ENCODE data around the gene WTAP.
"Not testable (repeated sequence)": the region's sequence is repeated elsewhere in the genome, so short reads cannot be mapped to it uniquely, and the experiment has no call there.

Gene WTAP

GRCh38 chr6:159700970-159701369 is 26.3 kb upstream of the WTAP start:
- ChIA-PET CTCF (no interaction called here), POLR2A (interaction anchor here (1.7 to 2.4 kb wide), 2 partner anchors 26 kb away, joined by 6 to 10 read pairs; partner anchors contain the start of gene WTAP)
- no peak for DNase-seq (ENCODE audit: extremely low spot score)

GRCh38 chr6:159701413-159701999 is 25.8 kb upstream of the WTAP start:
- POLR2A ChIA-PET: interaction anchor here (1.2 to 1.7 kb wide), 4 partner anchors 9 to 88 kb away, joined by 3 to 6 read pairs (median 4); partner anchors contain the start of genes MRPL18, SOD2, TCP1 and WTAP
- DNase-seq (ENCODE audit: extremely low spot score): peak; percentile 25
- TF ChIP-seq NFRKB (IDR thresholded peaks at IDR 0.05): no peak
- TF ChIP-seq ZNF384 (IDR thresholded peaks at IDR 0.05): peak; percentile 91
- no peak for TF ChIP-seq SP1 (IDR thresholded peaks at IDR 0.05)
- CTCF ChIA-PET: no interaction called here

More at GRCh38 chr6:159700970-159701369, 26.3 kb upstream of the WTAP start:
- TF ChIP-seq SP1 (IDR thresholded peaks at IDR 0.05) (no peak), PKNOX1 (IDR thresholded peaks at IDR 0.05) (no peak), NFRKB (IDR thresholded peaks at IDR 0.05) (no peak), HDGF (IDR thresholded peaks at IDR 0.05; ENCODE audit: borderline replicate concordance) (no peak), FOXA1 (IDR thresholded peaks at IDR 0.05) (no peak), ZNF384 (IDR thresholded peaks at IDR 0.05) (no peak), SUZ12 (IDR thresholded peaks at IDR 0.05) (no peak)

GRCh38 chr6:159710603-159711002 is 16.7 kb upstream of the WTAP start:
- DNase-seq (ENCODE audit: extremely low spot score); CTCF ChIA-PET; POLR2A ChIA-PET: not testable (repeated sequence)

- CTCF ChIA-PET; DNase-seq (ENCODE audit: extremely low spot score): not testable (repeated sequence)
- POLR2A ChIA-PET: interaction anchor here (1.1 to 1.8 kb wide), 2 partner anchors 13 to 14 kb away, joined by 4 to 7 read pairs; partner anchors contain the start of gene WTAP
Measured at GRCh38 chr6:159712389-159712788, 14.9 kb upstream of the WTAP start.

- TF ChIP-seq ARNT (IDR thresholded peaks at IDR 0.05) (no peak), ZNF384 (IDR thresholded peaks at IDR 0.05) (no peak), HDGF (IDR thresholded peaks at IDR 0.05; ENCODE audit: borderline replicate concordance) (no peak), SP1 (IDR thresholded peaks at IDR 0.05) (no peak), FOXA1 (IDR thresholded peaks at IDR 0.05) (no peak), FOXK2 (IDR thresholded peaks at IDR 0.05) (no peak), PKNOX1 (IDR thresholded peaks at IDR 0.05) (no peak), NFRKB (IDR thresholded peaks at IDR 0.05) (no peak), LEF1 (IDR thresholded peaks at IDR 0.05; ENCODE audit: borderline replicate concordance) (no peak), ELF4 (IDR thresholded peaks at IDR 0.05) (no peak), SUZ12 (IDR thresholded peaks at IDR 0.05) (no peak), FOXM1 (IDR thresholded peaks at IDR 0.05; ENCODE audit: borderline replicate concordance) (no peak), CTBP1 (IDR thresholded peaks at IDR 0.05; ENCODE audit: borderline replicate concordance) (no peak), L3MBTL2 (conservative IDR thresholded peaks at IDR 0.05) (no peak), TARDBP (IDR thresholded peaks at IDR 0.05) (no peak), BHLHE40 (IDR thresholded peaks at IDR 0.05; ENCODE audit: borderline replicate concordance) (no peak)
- ChIA-PET POLR2A (interaction anchor here (1.8 kb wide), 1 partner anchor 13 kb away, joined by 7 read pairs; the partner anchor contains the start of gene WTAP), CTCF (no interaction called here)
- no peak for DNase-seq (ENCODE audit: extremely low spot score)
Measured at GRCh38 chr6:159713984-159714383, 13.3 kb upstream of the WTAP start.

- TF ChIP-seq L3MBTL2 (conservative IDR thresholded peaks at IDR 0.05) (no peak), PKNOX1 (IDR thresholded peaks at IDR 0.05) (no peak), ZNF384 (IDR thresholded peaks at IDR 0.05) (no peak), FOXM1 (IDR thresholded peaks at IDR 0.05; ENCODE audit: borderline replicate concordance) (no peak), SP1 (IDR thresholded peaks at IDR 0.05) (no peak), ARNT (IDR thresholded peaks at IDR 0.05) (no peak), NFRKB (IDR thresholded peaks at IDR 0.05) (no peak), HDGF (IDR thresholded peaks at IDR 0.05; ENCODE audit: borderline replicate concordance) (no peak)
- POLR2A ChIA-PET: no interaction called here
- CTCF ChIA-PET: no interaction called here
- DNase-seq (ENCODE audit: extremely low spot score): no peak
Measured at GRCh38 chr6:159714404-159714803, 12.9 kb upstream of the WTAP start.

- no peak for DNase-seq (ENCODE audit: extremely low spot score)
- ChIA-PET CTCF (no interaction called here), POLR2A (no interaction called here)
- TF ChIP-seq ARNT (IDR thresholded peaks at IDR 0.05): no peak
- no peak for TF ChIP-seq FOXA1 (IDR thresholded peaks at IDR 0.05)
- TF ChIP-seq CTBP1 (IDR thresholded peaks at IDR 0.05; ENCODE audit: borderline replicate concordance): no peak
Measured at GRCh38 chr6:159715166-159715565, 12.1 kb upstream of the WTAP start.

- no peak for DNase-seq (ENCODE audit: extremely low spot score)
- TF ChIP-seq ARNT (IDR thresholded peaks at IDR 0.05): no peak
- no peak for TF ChIP-seq FOXK2 (IDR thresholded peaks at IDR 0.05)
- no peak for TF ChIP-seq FOXA1 (IDR thresholded peaks at IDR 0.05)
- no peak for TF ChIP-seq TARDBP (IDR thresholded peaks at IDR 0.05)
- TF ChIP-seq SUZ12 (IDR thresholded peaks at IDR 0.05): no peak
- no peak for TF ChIP-seq BHLHE40 (IDR thresholded peaks at IDR 0.05; ENCODE audit: borderline replicate concordance)
- TF ChIP-seq NFRKB (IDR thresholded peaks at IDR 0.05): no peak
- TF ChIP-seq CTBP1 (IDR thresholded peaks at IDR 0.05; ENCODE audit: borderline replicate concordance): no peak
- TF ChIP-seq PKNOX1 (IDR thresholded peaks at IDR 0.05): no peak
- no peak for TF ChIP-seq LEF1 (IDR thresholded peaks at IDR 0.05; ENCODE audit: borderline replicate concordance)
- TF ChIP-seq HDGF (IDR thresholded peaks at IDR 0.05; ENCODE audit: borderline replicate concordance): no peak
- no peak for TF ChIP-seq L3MBTL2 (conservative IDR thresholded peaks at IDR 0.05)
- no peak for TF ChIP-seq ZNF384 (IDR thresholded peaks at IDR 0.05)
- no peak for TF ChIP-seq SP1 (IDR thresholded peaks at IDR 0.05)
- TF ChIP-seq FOXM1 (IDR thresholded peaks at IDR 0.05; ENCODE audit: borderline replicate concordance): no peak
- TF ChIP-seq ELF4 (IDR thresholded peaks at IDR 0.05): no peak
- ChIA-PET CTCF (no interaction called here), POLR2A (no interaction called here)
Measured at GRCh38 chr6:159715605-159716004, 11.7 kb upstream of the WTAP start.
